Raji (cell line): ENCODE data around the gene TAS2R20.

Experiments
- POLR2A ChIP-seq: IDR thresholded peaks from 2 replicates; pipeline ENCODE4 v1.6.1; 2011; ENCODE audit warnings: low read depth, low read length, control low read depth; ENCODE audit not compliant: insufficient read depth

TAS2R20 gene

GRCh38 chr12:10968765-10969456 is 29.2 kb downstream of the TAS2R20 start:
- no peak for TF ChIP-seq POLR2A

DNA sequence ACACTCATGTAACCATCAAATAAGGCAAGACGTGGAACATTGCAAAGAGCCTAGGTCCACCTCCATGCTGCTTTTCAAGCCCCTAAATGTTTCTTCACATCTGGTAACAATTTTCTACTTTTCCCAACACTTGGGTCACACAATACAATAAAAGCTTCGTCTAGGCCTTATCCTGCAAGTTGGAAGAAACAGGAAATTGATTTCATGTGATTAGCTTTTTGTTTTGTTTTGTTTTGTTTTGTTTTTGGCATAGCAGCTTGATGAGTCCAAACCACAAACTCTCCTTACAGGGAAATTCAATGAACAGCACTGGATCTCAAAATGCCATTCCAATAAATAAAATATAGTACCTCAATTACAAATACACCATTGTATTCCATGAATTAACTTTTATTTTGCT is 30.7 kb downstream of the TAS2R20 start:
- TF ChIP-seq POLR2A: no peak

- no peak for TF ChIP-seq POLR2A
Measured at GRCh38 chr12:10966314-10966713, 31.8 kb downstream of the TAS2R20 start.

DNA sequence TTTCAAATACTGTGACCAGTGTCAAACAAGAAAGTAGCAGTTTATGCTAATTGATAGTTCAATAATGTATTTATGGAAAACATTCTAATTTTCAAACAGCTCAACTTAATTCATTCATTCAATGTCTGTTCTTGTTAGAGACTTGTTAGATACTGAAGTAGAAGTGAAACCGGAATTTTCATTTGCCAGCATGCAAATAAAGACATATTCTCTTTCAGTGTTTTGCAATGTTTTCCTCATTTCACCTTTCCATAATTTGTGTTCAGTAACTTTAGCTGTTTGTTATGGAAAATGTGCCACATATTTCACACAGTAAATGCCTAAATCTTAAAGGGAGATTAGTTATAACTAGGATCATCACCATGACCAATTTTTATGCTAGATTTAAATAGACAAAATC is 32.6 kb downstream of the TAS2R20 start:
- TF ChIP-seq POLR2A: no peak

- no peak for TF ChIP-seq POLR2A
Measured at GRCh38 chr12:10960211-10960610, 37.9 kb downstream of the TAS2R20 start.

- no peak for TF ChIP-seq POLR2A
Measured at GRCh38 chr12:10959804-10960203, 38.3 kb downstream of the TAS2R20 start.

DNA sequence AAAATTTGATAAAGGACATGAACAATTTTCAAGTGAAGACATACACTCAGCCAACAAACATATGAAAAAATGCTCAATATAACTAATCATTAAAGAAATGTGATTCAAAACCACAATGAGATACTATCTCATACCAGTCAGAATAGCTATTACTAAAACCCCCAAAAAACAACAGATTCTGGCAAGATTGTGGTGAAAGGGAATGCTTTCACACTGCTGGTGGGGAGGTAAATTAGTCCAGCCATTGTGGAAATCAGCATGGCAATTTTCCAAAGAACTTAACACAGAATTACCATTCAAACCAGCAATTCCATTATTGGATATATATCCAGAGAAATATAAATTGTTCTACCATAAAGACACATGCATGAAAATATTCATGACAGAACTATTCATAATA is 40.4 kb downstream of the TAS2R20 start:
- no peak for TF ChIP-seq POLR2A

- no peak for TF ChIP-seq POLR2A
Measured at GRCh38 chr12:10956085-10956484, 42.0 kb downstream of the TAS2R20 start.

- no peak for TF ChIP-seq POLR2A
Measured at GRCh38 chr12:10952645-10953044, 45.5 kb downstream of the TAS2R20 start.
